HEK293 (cell line): ENCODE measurements around the gene MMD2.
A peak's percentile ranks its signal among the peaks of the same experiment; 100 is the strongest.

Source experiments
- FEZF1 ChIP-seq: fragments of 450-650 bp; formaldehyde crosslinking; IDR thresholded peaks from 2 replicates; pipeline ENCODE4 v1.5.1; 2016; ENCODE audit warnings: missing biosample characterization, missing genetic modification characterization
- GFI1B ChIP-seq: fragments of 450-650 bp; formaldehyde crosslinking; IDR thresholded peaks from 2 replicates; pipeline ENCODE4 v1.5.1; 2016; ENCODE audit warnings: missing biosample characterization, missing genetic modification characterization
- KLF16 ChIP-seq: fragments of 450-650 bp; formaldehyde crosslinking; IDR thresholded peaks from 2 replicates; pipeline ENCODE4 v1.5.1; 2017; ENCODE audit warnings: missing biosample characterization, missing genetic modification characterization
- SCRT1 ChIP-seq: fragments of 450-650 bp; formaldehyde crosslinking; IDR thresholded peaks from 2 replicates; pipeline ENCODE4 v1.5.1; 2016; ENCODE audit warnings: missing biosample characterization, missing genetic modification characterization, borderline replicate concordance
- WT1 ChIP-seq: fragments of 450-650 bp; formaldehyde crosslinking; IDR thresholded peaks from 2 replicates; pipeline ENCODE4 v1.5.1; 2016; ENCODE audit warnings: missing biosample characterization, missing genetic modification characterization
- ZFP37 ChIP-seq: fragments of 450-650 bp; formaldehyde crosslinking; IDR thresholded peaks from 2 replicates; pipeline ENCODE4 v1.5.1; 2016; ENCODE audit warnings: missing biosample characterization, missing genetic modification characterization
- ZFP41 ChIP-seq: fragments of 450-650 bp; formaldehyde crosslinking; IDR thresholded peaks from 2 replicates; pipeline ENCODE4 v1.5.1; 2016; ENCODE audit warnings: missing biosample characterization, missing genetic modification characterization, borderline replicate concordance
- ZNF202 ChIP-seq: fragments of 450-650 bp; formaldehyde crosslinking; IDR thresholded peaks from 2 replicates; pipeline ENCODE4 v1.5.1; 2016; ENCODE audit warnings: missing biosample characterization, missing genetic modification characterization, borderline replicate concordance
- ZNF221 ChIP-seq: fragments of 450-650 bp; formaldehyde crosslinking; IDR thresholded peaks from 2 replicates; pipeline ENCODE4 v1.5.1; 2017; ENCODE audit warnings: missing biosample characterization, missing genetic modification characterization, borderline replicate concordance
- ZNF239 ChIP-seq: fragments of 450-650 bp; formaldehyde crosslinking; IDR thresholded peaks from 2 replicates; pipeline ENCODE4 v1.5.1; 2016; ENCODE audit warnings: missing biosample characterization, missing genetic modification characterization
- ZNF391 ChIP-seq: fragments of 450-650 bp; formaldehyde crosslinking; IDR thresholded peaks from 2 replicates; pipeline ENCODE4 v1.5.1; 2016; ENCODE audit warnings: low read depth, missing biosample characterization, missing genetic modification characterization, borderline replicate concordance
- ZNF473 ChIP-seq: fragments of 450-650 bp; formaldehyde crosslinking; IDR thresholded peaks from 2 replicates; pipeline ENCODE4 v1.5.1; 2017; ENCODE audit warnings: missing biosample characterization, missing genetic modification characterization
- ZNF558 ChIP-seq: fragments of 450-650 bp; formaldehyde crosslinking; IDR thresholded peaks from 2 replicates; pipeline ENCODE4 v1.5.1; 2016; ENCODE audit warnings: missing biosample characterization, missing genetic modification characterization
- ZNF560 ChIP-seq: fragments of 450-650 bp; formaldehyde crosslinking; IDR thresholded peaks from 2 replicates; pipeline ENCODE4 v1.5.1; 2017; ENCODE audit warnings: missing biosample characterization, missing genetic modification characterization, borderline replicate concordance
- ZNF561 ChIP-seq: fragments of 450-650 bp; IDR thresholded peaks from 2 replicates; pipeline ENCODE4 v1.5.1; 2018; ENCODE audit warnings: missing biosample characterization, missing genetic modification characterization, borderline replicate concordance
- ZNF785 ChIP-seq: fragments of 450-650 bp; formaldehyde crosslinking; IDR thresholded peaks from 2 replicates; pipeline ENCODE4 v1.5.1; 2016; ENCODE audit warnings: missing biosample characterization, missing genetic modification characterization
- ZXDB ChIP-seq: fragments of 450-650 bp; formaldehyde crosslinking; IDR thresholded peaks from 2 replicates; pipeline ENCODE4 v1.5.1; 2016; ENCODE audit warnings: missing biosample characterization, missing genetic modification characterization
- TF ChIP-seq, protein P1 (sequence below): fragments of 450-650 bp; formaldehyde crosslinking; IDR thresholded peaks from 2 replicates; pipeline ENCODE4 v1.5.1; 2016; ENCODE audit warnings: missing biosample characterization, missing genetic modification characterization, borderline replicate concordance
- TF ChIP-seq, protein P2 (sequence below): fragments of 450-650 bp; formaldehyde crosslinking; IDR thresholded peaks from 2 replicates; pipeline ENCODE4 v1.5.1; 2016; ENCODE audit warnings: missing biosample characterization, missing genetic modification characterization
- TF ChIP-seq, protein P3 (sequence below): fragments of 450-650 bp; formaldehyde crosslinking; IDR thresholded peaks from 2 replicates; pipeline ENCODE4 v1.5.1; 2017; ENCODE audit warnings: missing biosample characterization, missing genetic modification characterization
- TF ChIP-seq, protein P4 (sequence below): IDR thresholded peaks from 2 replicates; pipeline ENCODE4 v1.6.1; 2011; ENCODE audit warnings: mild to moderate bottlenecking, low read depth, low read length, borderline replicate concordance
- TF ChIP-seq, protein P5 (sequence below): fragments of 450-650 bp; formaldehyde crosslinking; IDR thresholded peaks from 2 replicates; pipeline ENCODE4 v1.5.1; 2017; ENCODE audit warnings: missing biosample characterization, missing genetic modification characterization
- TF ChIP-seq, protein P6 (sequence below): fragments of 450-650 bp; formaldehyde crosslinking; IDR thresholded peaks from 2 replicates; pipeline ENCODE4; 2016; ENCODE audit warnings: missing biosample characterization, missing genetic modification characterization

The MMD2 gene

DNA sequence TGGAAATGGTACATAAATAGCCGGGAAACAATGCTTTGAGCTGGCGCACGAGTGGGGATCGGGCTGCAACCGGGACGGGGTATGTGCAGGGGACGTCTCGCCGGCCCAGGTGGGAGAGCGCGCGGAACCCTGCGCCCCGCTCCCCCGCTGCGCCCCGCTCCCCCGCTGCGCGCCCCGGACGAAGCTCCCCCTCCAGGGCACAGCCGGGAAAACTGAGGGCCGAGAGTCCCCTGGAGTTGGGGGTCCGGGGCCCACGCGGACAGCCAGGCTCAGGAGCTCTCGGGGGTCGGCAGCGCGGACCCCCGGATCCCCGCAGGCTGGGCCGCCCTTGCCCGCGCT is 76.0 kb downstream of the MMD2 start (continued):
- TF ChIP-seq, protein P1, sequence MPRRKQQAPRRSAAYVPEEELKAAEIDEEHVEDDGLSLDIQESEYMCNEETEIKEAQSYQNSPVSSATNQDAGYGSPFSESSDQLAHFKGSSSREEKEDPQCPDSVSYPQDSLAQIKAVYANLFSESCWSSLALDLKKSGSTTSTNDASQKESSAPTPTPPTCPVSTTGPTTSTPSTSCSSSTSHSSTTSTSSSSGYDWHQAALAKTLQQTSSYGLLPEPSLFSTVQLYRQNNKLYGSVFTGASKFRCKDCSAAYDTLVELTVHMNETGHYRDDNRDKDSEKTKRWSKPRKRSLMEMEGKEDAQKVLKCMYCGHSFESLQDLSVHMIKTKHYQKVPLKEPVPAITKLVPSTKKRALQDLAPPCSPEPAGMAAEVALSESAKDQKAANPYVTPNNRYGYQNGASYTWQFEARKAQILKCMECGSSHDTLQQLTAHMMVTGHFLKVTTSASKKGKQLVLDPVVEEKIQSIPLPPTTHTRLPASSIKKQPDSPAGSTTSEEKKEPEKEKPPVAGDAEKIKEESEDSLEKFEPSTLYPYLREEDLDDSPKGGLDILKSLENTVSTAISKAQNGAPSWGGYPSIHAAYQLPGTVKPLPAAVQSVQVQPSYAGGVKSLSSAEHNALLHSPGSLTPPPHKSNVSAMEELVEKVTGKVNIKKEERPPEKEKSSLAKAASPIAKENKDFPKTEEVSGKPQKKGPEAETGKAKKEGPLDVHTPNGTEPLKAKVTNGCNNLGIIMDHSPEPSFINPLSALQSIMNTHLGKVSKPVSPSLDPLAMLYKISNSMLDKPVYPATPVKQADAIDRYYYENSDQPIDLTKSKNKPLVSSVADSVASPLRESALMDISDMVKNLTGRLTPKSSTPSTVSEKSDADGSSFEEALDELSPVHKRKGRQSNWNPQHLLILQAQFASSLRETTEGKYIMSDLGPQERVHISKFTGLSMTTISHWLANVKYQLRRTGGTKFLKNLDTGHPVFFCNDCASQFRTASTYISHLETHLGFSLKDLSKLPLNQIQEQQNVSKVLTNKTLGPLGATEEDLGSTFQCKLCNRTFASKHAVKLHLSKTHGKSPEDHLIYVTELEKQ (tag by site-specific recombination): no peak
- TF ChIP-seq ZNF391 (no peak), ZNF785 (no peak), ZNF558 (tag by site-specific recombination) (no peak), GFI1B (no peak), WT1 (tag by site-specific recombination) (no peak), ZXDB (tag by site-specific recombination) (no peak), ZNF239 (tag by site-specific recombination) (no peak), SCRT1 (tag by site-specific recombination) (no peak), ZNF221 (no peak), ZNF560 (no peak), ZFP37 (tag by site-specific recombination) (no peak), KLF16 (tag by site-specific recombination) (no peak), ZFP41 (tag by site-specific recombination) (no peak), FEZF1 (tag by site-specific recombination) (peak; percentile 48; the same call in 1 of the 2 replicates), ZNF202 (tag by site-specific recombination) (no peak), ZNF561 (no peak), ZNF473 (tag by site-specific recombination) (no peak)
- TF ChIP-seq, protein P2, sequence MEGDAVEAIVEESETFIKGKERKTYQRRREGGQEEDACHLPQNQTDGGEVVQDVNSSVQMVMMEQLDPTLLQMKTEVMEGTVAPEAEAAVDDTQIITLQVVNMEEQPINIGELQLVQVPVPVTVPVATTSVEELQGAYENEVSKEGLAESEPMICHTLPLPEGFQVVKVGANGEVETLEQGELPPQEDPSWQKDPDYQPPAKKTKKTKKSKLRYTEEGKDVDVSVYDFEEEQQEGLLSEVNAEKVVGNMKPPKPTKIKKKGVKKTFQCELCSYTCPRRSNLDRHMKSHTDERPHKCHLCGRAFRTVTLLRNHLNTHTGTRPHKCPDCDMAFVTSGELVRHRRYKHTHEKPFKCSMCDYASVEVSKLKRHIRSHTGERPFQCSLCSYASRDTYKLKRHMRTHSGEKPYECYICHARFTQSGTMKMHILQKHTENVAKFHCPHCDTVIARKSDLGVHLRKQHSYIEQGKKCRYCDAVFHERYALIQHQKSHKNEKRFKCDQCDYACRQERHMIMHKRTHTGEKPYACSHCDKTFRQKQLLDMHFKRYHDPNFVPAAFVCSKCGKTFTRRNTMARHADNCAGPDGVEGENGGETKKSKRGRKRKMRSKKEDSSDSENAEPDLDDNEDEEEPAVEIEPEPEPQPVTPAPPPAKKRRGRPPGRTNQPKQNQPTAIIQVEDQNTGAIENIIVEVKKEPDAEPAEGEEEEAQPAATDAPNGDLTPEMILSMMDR: 0 out of 2 replicates have a peak, but pooled peaks have one; percentile 15
- TF ChIP-seq, protein P3, sequence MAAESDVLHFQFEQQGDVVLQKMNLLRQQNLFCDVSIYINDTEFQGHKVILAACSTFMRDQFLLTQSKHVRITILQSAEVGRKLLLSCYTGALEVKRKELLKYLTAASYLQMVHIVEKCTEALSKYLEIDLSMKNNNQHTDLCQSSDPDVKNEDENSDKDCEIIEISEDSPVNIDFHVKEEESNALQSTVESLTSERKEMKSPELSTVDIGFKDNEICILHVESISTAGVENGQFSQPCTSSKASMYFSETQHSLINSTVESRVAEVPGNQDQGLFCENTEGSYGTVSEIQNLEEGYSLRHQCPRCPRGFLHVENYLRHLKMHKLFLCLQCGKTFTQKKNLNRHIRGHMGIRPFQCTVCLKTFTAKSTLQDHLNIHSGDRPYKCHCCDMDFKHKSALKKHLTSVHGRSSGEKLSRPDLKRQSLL (tag by site-specific recombination): no peak
- TF ChIP-seq, protein P4, sequence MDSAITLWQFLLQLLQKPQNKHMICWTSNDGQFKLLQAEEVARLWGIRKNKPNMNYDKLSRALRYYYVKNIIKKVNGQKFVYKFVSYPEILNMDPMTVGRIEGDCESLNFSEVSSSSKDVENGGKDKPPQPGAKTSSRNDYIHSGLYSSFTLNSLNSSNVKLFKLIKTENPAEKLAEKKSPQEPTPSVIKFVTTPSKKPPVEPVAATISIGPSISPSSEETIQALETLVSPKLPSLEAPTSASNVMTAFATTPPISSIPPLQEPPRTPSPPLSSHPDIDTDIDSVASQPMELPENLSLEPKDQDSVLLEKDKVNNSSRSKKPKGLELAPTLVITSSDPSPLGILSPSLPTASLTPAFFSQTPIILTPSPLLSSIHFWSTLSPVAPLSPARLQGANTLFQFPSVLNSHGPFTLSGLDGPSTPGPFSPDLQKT: no peak
- TF ChIP-seq, protein P5, sequence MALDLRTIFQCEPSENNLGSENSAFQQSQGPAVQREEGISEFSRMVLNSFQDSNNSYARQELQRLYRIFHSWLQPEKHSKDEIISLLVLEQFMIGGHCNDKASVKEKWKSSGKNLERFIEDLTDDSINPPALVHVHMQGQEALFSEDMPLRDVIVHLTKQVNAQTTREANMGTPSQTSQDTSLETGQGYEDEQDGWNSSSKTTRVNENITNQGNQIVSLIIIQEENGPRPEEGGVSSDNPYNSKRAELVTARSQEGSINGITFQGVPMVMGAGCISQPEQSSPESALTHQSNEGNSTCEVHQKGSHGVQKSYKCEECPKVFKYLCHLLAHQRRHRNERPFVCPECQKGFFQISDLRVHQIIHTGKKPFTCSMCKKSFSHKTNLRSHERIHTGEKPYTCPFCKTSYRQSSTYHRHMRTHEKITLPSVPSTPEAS (tag by site-specific recombination): no peak
- TF ChIP-seq, protein P6, sequence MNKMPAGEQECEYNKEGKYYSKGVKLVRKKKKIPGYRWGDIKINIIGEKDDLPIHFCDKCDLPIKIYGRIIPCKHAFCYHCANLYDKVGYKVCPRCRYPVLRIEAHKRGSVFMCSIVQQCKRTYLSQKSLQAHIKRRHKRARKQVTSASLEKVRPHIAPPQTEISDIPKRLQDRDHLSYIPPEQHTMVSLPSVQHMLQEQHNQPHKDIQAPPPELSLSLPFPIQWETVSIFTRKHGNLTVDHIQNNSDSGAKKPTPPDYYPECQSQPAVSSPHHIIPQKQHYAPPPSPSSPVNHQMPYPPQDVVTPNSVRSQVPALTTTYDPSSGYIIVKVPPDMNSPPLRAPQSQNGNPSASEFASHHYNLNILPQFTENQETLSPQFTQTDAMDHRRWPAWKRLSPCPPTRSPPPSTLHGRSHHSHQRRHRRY (tag by site-specific recombination): no peak
